ENCODE results near the gene S100A9.
A peak's percentile ranks its signal among the peaks of the same experiment; 100 is the strongest.
"Not testable (repeated sequence)": the region's sequence is repeated elsewhere in the genome, so short reads cannot be mapped to it uniquely, and the experiment has no call there.

Gene S100A9

GRCh38 chr1:153345187-153346076, 12.2 kb upstream of the S100A9 start:
- DNase-seq, result no peak

GRCh38 chr1:153346077-153346723, 11.5 kb upstream of the S100A9 start:
- no peak for DNase-seq

- DNase-seq, result not testable (repeated sequence)
Measured at GRCh38 chr1:153347049-153347448, 10.6 kb upstream of the S100A9 start.

GRCh38 chr1:153347856-153348255, 9.8 kb upstream of the S100A9 start:
- no peak for DNase-seq

- no peak for DNase-seq
Measured at GRCh38 chr1:153348511-153349362, 8.9 kb upstream of the S100A9 start, which contains the start of gene PGLYRP4. PGLYRP4 (minus strand) TSS chr1:153348841; CDS start chr1:153347932, 909 bp downstream.

GRCh38 chr1:153349363-153350320, 8.0 kb upstream of the S100A9 start:
- DNase-seq, result no peak

GRCh38 chr1:153350321-153350957, 7.2 kb upstream of the S100A9 start:
- DNase-seq, result peak; percentile 51

GRCh38 chr1:153352523-153352922, 5.1 kb upstream of the S100A9 start:
- DNase-seq, result peak; percentile 91

GRCh38 chr1:153353226-153353947, 4.3 kb upstream of the S100A9 start:
- peak; percentile 54 for DNase-seq

- DNase-seq, result no peak
Measured at GRCh38 chr1:153354515-153355193, 3.0 kb upstream of the S100A9 start.

- DNase-seq, result peak; percentile 88
Measured at GRCh38 chr1:153355445-153356071, 2.1 kb upstream of the S100A9 start.

- no peak for DNase-seq
Measured at GRCh38 chr1:153356392-153357075, 1.1 kb upstream of the S100A9 start.

GRCh38 chr1:153357076-153357852, 390 bp upstream of the S100A9 start:
- no peak for DNase-seq

GRCh38 chr1:153358691-153358975, 979 bp downstream of the S100A9 start:
- no peak for DNase-seq

GRCh38 chr1:153359241-153359640, 1.6 kb downstream of the S100A9 start:
- no peak for DNase-seq

GRCh38 chr1:153360190-153360589, 2.5 kb downstream of the S100A9 start:
- DNase-seq, result no peak

GRCh38 chr1:153360592-153361479, 3.2 kb downstream of the S100A9 start:
- no peak for DNase-seq

Data from OCI-M1 (cell line).